ENCODE measurements around the gene FHOD3.

The FHOD3 gene

GRCh38 chr18:36449451-36449850 is 151.9 kb downstream of the FHOD3 start:
- TF ChIP-seq ZNF274 (IDR thresholded peaks at IDR 0.05; ENCODE audit: low read length) (no peak), ZNF274 (tag by site-specific recombination; IDR thresholded peaks at IDR 0.05; ENCODE audit: borderline replicate concordance) (no peak), GLI4 (tag by site-specific recombination; IDR thresholded peaks at IDR 0.05) (no peak), ZNF544 (tag by site-specific recombination; IDR thresholded peaks at IDR 0.05) (no peak), ZNF529 (tag by site-specific recombination; IDR thresholded peaks at IDR 0.05; ENCODE audit: insufficient replicate concordance) (no peak), ZBTB26 (tag by site-specific recombination; optimal IDR thresholded peaks at IDR 0.05) (no peak)
- no peak overlapping the region for H3K4me3 ChIP-seq (ENCODE audit: low read depth, low read length)
- H3K27ac ChIP-seq (ENCODE audit: extremely low read depth, low read depth, low read length) = no peak overlapping the region
- no peaks in the 10 kb centered on the region for H3K36me3 ChIP-seq (ENCODE audit: control insufficient read depth in 2 of 2, insufficient read depth in 1 of 2, low read length in 2 of 2)
- H3K4me1 ChIP-seq (ENCODE audit: control insufficient read depth, insufficient read depth, low read length) = no peaks in the 10 kb centered on the region
- POLR2A ChIA-PET = no interaction called here
- CTCF ChIA-PET = no interaction called here
- no peaks in the 10 kb centered on the region for H3K9me3 ChIP-seq (ENCODE audit: control insufficient read depth, insufficient read depth, low read depth, low read length)

- CTCF ChIA-PET = interaction anchor here (0.6 kb wide), 1 partner anchor 205 kb away, joined by 3 read pairs; no protein-coding TSS in a partner anchor
- Histone ChIP-seq H3K4me3 (ENCODE audit: low read depth, low read length) (no peak overlapping the region), H3K9me3 (ENCODE audit: control insufficient read depth, insufficient read depth, low read depth, low read length) (no peaks in the 10 kb centered on the region), H3K36me3 (ENCODE audit: control insufficient read depth in 2 of 2, insufficient read depth in 1 of 2, low read length in 2 of 2) (no peaks in the 10 kb centered on the region), H3K27ac (ENCODE audit: extremely low read depth, low read depth, low read length) (no peak overlapping the region), H3K4me1 (ENCODE audit: control insufficient read depth, insufficient read depth, low read length) (no peaks in the 10 kb centered on the region)
- POLR2A ChIA-PET = no interaction called here
- TF ChIP-seq ZNF645 (tag by site-specific recombination; IDR thresholded peaks at IDR 0.05) (no peak), ZNF629 (tag by site-specific recombination; IDR thresholded peaks at IDR 0.05) (no peak), BCL11B (tag by site-specific recombination; IDR thresholded peaks at IDR 0.05; ENCODE audit: low read depth) (no peak), SALL2 (tag by site-specific recombination; IDR thresholded peaks at IDR 0.05; ENCODE audit: borderline replicate concordance) (no peak), ZNF391 (tag by site-specific recombination; IDR thresholded peaks at IDR 0.05; ENCODE audit: borderline replicate concordance, low read depth) (no peak), ZNF518A (tag by site-specific recombination; conservative IDR thresholded peaks at IDR 0.05; ENCODE audit: low read depth) (peak; percentile 76), ZNF155 (tag by site-specific recombination; IDR thresholded peaks at IDR 0.05) (no peak), ZNF626 (tag by site-specific recombination; IDR thresholded peaks at IDR 0.05) (no peak), SCRT1 (tag by site-specific recombination; IDR thresholded peaks at IDR 0.05; ENCODE audit: borderline replicate concordance) (no peak), ZNF561 (tag by site-specific recombination; IDR thresholded peaks at IDR 0.05; ENCODE audit: borderline replicate concordance) (no peak), ZNF510 (tag by site-specific recombination; IDR thresholded peaks at IDR 0.05; ENCODE audit: insufficient replicate concordance) (no peak), PATZ1 (tag by site-specific recombination; IDR thresholded peaks at IDR 0.05) (no peak), ZNF596 (tag by site-specific recombination; IDR thresholded peaks at IDR 0.05) (no peak), GLIS1 (tag by site-specific recombination; IDR thresholded peaks at IDR 0.05) (no peak), ZNF792 (tag by site-specific recombination; IDR thresholded peaks at IDR 0.05) (no peak), ZNF221 (tag by site-specific recombination; IDR thresholded peaks at IDR 0.05; ENCODE audit: borderline replicate concordance) (no peak), ZSCAN30 (tag by site-specific recombination; IDR thresholded peaks at IDR 0.05) (no peak), KLF8 (tag by site-specific recombination; IDR thresholded peaks at IDR 0.05) (no peak), YY1 (tag by site-specific recombination; IDR thresholded peaks at IDR 0.05) (no peak), KLF1 (tag by site-specific recombination; IDR thresholded peaks at IDR 0.05) (no peak), ZNF266 (tag by site-specific recombination; IDR thresholded peaks at IDR 0.05; ENCODE audit: low read depth) (0 out of 2 replicates have a peak, but pooled peaks have one; percentile 37), ZNF19 (tag by site-specific recombination; IDR thresholded peaks at IDR 0.05; ENCODE audit: low read depth) (0 out of 2 replicates have a peak, but pooled peaks have one; percentile 27)
Observed at GRCh38 chr18:36450264-36450663, 152.8 kb downstream of the FHOD3 start.
